LHCN-M2 (cell line): ENCODE data around the gene MIGA2. TPM values are rescaled to one million over a fixed set of nuclear protein-coding genes. Genes with fewer than 3 reads are reported as not detected.
"Not testable (repeated sequence)": the region's sequence is repeated elsewhere in the genome, so short reads cannot be mapped to it uniquely, and the experiment has no call there.

Experiments
- DNase-seq: peaks from one replicate; pipeline ENCODE4 v3.0.0-alpha.2; 2012; ENCODE audit warnings: low read depth
- total RNA-seq: library from RNA; depleted of rRNA; stranded (reverse); fragments of >200 nt; gene quantifications from 2 replicates; pipeline ENCODE4 v1.2.3, GENCODE V29; 2014

Gene MIGA2
- total RNA-seq, 1 experiment from 2014 or later, result 29.1 TPM

DNA sequence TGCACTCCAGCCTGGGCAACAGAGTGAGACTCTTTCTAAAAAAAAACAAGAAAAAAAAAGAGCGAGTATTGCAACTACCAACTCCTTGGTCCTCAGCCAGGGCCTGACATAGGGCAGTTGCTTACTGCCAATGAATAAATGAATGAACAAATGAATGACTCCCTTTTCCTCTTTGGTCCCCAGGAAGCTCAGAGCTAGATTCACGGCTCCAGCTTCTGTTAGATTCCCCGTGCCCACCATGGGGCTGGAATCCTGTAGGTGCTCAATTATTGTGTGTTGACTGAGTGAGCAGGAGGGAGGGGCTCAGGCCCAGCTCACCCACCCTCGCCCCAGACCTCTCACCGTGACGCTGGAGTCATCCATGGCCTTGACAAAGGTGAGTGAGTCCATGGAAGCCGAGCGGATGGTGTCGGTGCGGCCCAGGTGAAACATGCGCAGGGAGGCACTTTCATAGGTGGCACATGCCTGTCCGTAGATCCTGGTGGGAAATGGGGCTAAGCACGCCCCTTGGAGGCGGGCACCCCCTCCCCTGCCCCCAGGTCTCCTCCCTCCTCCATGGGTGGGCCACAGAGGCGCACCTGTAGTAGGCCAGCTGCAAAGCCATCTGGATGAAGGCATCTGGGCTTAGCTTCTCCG, 61.4 kb downstream of the MIGA2 start:
- no peak for DNase-seq

DNA sequence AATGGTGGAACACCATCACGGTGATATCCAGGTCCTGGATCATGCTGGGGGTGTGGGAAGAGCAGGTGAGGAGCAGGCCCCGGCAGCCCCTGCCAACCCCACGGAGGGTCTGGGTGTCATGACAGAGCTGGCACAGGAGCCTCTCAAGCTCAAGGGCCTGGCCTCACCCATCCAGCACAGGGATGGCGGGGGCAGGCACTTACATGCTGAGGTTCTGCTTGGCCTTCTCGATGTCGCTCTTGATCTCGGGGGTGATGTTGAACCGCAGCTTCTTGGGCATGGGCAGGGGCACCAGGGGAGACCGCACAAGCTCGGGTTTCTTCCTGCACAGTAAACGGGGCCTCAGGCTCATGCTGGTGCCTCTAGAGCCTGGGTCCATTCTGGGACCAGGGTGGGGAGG, 61.9 kb downstream of the MIGA2 start:
- no peak for DNase-seq

GRCh38 chr9:129100383-129101169, 64.2 kb downstream of the MIGA2 start:
- DNase-seq, result no peak

DNA sequence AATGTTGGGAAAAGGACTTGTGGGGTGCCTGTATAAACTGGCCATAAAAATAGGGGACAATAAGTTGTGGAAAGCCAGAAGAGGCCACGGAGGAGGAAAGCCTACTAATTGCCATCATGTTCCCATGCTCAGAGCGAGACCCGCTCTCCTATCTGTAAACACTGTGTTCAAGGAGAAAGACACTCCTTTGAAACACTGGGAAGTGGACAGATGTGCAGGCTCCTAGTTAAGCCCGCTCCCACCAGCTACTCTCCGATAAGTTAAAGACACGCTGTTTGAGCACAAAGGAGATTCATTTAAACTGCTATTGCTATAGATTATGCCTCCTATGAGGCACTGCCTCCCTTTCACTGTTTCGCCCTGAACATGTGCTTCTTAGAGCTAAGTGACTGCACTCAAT, 64.9 kb downstream of the MIGA2 start:
- DNase-seq, result no peak

DNA sequence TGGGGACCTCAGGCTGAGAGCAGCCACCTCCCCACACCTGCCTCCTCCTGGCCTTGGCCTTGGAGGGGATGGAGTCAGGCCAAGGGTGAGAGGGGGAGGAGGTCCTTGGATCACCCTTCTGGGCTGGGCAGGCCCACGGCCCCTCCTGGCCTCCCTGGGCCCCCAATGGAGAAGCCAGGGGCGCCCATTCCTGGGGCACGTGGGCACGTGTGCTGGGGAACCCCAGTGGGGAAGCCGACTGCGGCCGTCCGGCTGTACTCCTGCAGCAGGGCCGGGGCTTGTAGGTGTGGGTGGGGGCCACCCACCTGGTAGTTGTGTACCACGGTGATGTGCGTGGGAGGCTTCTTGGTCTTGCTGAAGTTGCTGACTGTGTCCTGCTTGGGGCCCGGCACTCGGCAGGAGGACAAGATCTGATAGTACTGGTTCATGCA, 65.7 kb downstream of the MIGA2 start:
- no peak for DNase-seq

DNA sequence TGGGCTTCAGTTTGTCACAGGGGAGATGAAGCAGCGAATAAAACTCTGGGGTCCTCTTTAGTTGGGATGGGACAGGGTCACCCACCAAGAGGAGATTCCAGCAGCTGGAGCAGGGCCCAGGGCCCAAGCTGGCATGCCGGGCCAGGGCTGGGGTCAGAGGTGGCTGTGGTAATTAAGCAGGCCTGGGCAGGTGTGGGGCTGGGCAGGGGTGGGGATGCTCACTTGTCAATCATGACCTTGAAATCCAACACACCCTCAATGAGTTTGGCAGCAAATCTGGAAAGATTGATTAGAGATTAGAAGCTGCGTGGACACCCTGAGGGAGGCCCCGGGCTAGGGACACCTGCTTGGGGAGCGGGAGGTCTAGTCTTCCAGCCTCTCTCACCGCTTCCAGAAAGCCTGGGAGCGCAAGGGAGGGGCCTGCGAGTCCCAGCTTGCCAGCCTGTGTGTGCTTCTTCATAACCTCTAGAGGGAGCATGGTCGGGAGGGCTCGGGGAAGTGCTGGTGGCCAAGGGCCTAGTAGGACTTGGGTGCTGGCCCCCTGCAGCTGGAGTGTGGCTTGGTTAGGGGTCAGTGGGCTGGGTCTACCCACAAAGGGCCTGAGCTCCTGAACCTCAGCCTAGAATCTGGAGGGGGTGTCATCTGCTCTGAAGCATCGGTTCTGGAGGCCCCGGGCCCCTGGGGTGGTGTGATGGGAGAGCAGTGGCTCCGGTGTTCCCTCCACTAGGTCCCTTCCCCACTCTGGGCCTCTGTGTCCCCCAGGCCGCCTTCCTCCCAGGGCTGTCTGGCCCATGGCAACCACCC, 66.6 kb downstream of the MIGA2 start:
- peak; percentile 39 for DNase-seq

- no peak for DNase-seq
These were observed 67.2 kb downstream of the MIGA2 start for GRCh38 chr9:129103595-129103965.

DNA sequence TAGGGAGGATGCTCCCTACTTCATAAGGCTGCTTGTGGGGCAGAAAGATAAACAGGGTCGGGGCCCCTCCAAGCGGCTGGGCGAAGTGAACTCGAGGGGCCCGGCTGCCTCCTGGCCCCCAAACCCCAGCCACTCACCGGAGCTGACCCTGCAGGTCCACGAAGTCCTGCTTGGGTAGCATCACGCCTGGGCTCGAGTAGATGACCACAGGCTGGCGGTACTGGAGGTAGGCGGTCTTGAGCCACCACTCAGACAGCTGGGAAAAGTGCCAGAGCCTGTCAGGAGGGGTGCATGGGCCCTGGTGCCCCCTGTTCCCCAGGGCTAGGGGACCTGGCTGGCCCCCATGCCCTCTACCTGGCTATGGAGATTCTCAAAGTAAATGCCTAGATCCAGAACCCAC, 67.6 kb downstream of the MIGA2 start:
- DNase-seq, result no peak

DNA sequence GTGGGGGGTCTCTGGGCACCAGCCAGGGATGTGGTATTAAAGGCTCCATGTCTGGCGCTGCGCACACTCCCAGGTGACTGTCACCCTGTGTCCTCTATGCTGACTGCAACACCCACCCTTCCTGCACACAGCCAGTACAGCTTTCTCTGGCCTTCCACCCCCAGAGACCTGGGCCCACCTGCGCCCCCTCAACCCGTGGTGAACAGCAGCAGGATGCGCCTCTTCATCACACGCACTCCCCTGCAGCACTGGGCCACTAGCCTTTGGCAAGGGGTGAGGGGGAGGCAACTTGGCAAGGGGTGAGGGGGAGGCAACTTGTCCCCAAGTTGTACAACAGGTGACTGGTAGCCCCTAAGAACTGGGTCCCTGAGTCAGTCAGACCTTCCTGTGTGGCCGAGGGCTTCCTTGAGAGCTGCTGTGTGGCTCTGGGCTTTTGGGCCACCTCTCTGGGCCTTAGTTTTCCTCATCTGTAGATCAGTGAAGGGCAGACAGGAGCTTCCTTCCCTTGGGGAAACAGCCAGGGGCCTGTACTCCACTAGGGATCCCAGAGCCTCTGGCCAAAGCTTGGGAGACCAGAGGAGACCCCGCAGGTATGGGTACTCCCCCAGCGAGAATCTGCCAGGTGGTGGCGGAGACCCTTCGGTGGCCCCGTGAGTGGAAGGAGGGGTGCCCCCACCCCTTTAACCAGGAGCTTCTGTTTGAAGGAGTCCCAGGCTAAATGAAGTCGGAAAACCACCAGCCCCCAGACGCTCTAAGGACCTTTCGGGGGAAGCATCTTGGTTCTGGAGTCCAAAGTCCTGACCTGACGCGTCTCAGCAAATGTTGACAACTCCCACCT, 69.7 kb downstream of the MIGA2 start:
- DNase-seq, result no peak

DNA sequence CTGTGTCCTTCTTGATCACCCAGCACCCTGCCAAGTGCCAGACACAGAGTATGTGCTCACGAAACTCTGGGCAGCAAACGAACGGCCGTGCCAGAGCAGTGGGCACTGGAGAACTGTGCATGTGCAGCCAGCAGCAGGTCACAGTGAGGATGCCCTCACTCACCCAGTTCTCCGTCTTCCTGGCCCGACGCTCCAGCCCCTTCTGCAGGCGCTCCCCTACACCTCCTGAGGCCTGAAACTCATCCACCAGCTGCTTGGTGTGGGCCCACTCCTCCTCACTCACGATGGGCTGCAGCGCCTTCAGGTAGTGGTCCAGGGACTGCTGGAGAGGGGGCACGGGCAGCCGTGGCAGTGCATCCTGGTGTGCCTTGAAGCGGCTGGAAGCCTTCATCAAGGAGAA, 71.2 kb downstream of the MIGA2 start:
- DNase-seq, result no peak

GRCh38 chr9:129108083-129108804, 71.8 kb downstream of the MIGA2 start:
- no peak for DNase-seq

- DNase-seq, result no peak
These were observed 72.5 kb downstream of the MIGA2 start for GRCh38 chr9:129108805-129109536.

DNA sequence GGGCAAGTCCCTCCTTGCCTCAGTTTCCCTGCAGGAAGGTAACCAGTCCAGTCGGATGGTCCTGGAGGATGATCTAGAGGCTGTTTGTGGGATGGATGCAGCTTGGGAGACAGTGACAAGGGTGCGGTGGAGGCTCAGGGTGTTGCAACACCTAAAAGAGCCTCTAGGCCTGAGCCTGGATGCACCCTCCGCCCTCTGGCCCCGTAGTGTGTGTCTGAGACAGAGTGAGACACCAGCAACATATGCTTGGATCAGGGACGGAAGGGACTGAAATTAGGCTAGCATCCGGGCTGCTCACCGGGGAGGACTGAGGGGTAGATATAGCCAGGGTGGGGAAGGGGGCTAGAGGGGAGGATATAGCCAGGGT, 73.1 kb downstream of the MIGA2 start:
- DNase-seq, result peak; percentile 59

DNA sequence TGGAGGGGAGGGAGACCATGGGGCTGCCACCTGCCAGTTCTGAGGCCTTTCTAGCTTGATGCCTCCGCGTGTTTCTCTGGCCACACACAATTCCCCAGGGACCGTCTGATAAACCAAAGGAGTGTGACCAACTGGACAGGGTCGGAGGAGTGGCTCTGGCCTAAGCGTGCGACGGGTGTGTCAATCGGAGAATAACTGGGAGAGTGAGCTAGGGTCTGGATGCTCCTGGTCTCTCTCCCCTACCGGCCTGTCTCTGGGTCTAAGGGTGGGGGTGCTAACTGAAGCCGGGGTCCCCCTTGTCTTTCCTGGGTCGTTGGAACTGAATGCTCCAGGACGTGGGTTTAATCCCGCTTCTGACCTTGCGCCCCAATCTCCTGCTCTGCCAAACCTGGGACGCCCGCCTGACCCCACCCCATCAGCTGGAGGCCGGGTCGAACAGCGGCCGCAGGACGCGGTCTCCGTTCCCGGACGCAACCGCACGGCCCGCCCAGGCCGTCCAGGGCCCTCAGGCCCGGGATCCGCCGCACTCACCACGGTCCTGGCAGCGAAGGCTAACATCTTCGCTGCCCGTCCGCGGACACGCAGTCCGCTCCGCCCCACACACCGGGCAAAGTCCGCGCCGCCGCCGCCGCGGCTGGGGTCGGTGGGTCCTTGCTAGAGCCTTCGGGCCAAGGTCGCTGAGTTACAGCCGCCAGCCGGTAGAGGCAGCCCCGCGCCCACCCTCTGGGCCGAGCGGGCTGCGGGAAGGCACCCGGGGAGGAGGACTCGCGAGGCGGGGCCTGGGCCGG, 73.7 kb downstream of the MIGA2 start:
- peak; percentile 70 for DNase-seq

DNA sequence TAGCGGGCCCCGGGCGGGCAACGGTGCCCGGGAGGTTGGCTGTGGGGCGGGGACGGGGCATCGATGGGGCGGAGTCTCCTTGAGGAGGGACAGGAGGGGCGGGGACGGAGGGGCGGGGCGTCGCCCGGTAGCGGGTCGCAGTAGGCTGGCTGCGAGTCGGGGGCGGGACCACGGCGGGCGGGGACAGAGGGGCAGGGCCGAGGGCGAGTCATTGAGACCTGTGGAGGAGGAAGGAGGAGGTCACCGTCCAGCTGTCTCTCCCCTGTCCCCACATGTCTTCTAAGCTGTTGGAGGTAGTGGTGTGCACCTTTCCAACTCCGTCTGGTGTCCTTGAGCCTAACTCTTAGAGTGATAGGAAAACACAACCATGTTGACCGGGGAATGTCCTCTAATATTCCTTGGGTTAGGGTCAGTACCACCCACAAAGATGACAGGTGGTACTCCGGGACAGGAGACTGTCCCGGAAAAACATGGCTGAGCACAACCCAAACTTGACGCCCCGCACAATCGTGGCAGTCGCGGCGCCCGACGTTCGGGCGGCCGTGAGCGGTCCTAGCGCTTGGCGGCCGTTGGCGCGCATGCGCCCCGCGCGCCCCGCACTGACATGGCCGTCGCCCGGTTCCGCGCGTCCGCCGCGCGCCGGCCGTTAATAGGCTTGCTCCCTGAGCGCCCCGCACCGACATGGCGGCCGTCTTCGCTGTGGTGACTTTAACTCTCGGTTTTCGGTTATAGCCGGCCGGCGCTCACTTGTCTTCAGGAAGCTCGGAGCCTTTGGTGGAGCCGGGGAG, 74.5 kb downstream of the MIGA2 start, which contains the start of the genes CRAT and PTPA:
TSS of gene CRAT (minus strand) at position 54 of the 788 bp plus-strand sequence. CDS start 284 bp downstream, outside the sequence.
TSS of gene PTPA (plus strand) at position 676 of the 788 bp plus-strand sequence. CDS start 186 bp downstream, outside the sequence.
- peak; percentile 88 for DNase-seq

- DNase-seq, result peak; percentile 22
These were observed 75.2 kb downstream of the MIGA2 start for GRCh38 chr9:129111528-129112151.

DNA sequence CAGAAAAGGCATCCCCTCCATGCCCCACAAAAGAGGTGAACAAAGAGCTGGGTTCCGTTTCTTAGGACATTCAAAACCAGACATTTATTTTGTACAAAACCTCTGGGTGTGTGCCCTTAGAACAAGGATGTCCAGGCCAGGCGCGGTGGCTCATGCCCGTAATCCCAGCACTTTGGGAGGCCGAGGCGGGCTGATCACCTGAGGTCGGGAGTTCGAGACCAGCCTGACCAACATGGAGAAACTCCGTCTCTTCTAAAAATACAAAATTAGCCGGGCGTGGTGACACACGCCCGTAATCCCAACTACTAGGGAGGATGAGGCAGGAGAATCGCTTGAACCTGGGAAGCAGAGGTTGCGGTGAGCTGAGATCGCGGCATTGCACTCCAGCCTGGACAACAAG, 76.1 kb downstream of the MIGA2 start:
- not testable (repeated sequence) for DNase-seq
